ENCODE data around the gene RAC2. TPM values are rescaled to one million over a fixed set of nuclear protein-coding genes. Genes with fewer than 3 reads are reported as not detected.

The RAC2 gene
- polyA plus RNA-seq, 10 donors = 4.5 to 26.8 (median 6.9) TPM

GRCh38 chr22:37223965-37224551 lies 20.0 kb downstream of the RAC2 start:
- no peak for DNase-seq

GRCh38 chr22:37222440-37222971 lies 21.6 kb downstream of the RAC2 start:
- DNase-seq = no peak

- no peak for DNase-seq
Measured at GRCh38 chr22:37221424-37222333, 22.4 kb downstream of the RAC2 start.

GRCh38 chr22:37220543-37220981 lies 23.5 kb downstream of the RAC2 start:
- no peak for DNase-seq

- no peak for DNase-seq
Measured at GRCh38 chr22:37219533-37219932, 24.5 kb downstream of the RAC2 start.

GRCh38 chr22:37218771-37219411 lies 25.2 kb downstream of the RAC2 start:
- DNase-seq = no peak

GRCh38 chr22:37218399-37218770 lies 25.7 kb downstream of the RAC2 start:
- DNase-seq = no peak

- DNase-seq = no peak
Measured at GRCh38 chr22:37215890-37216289, 28.2 kb downstream of the RAC2 start.

- DNase-seq = no peak
Measured at GRCh38 chr22:37214731-37215030, 29.4 kb downstream of the RAC2 start.

- no peak for DNase-seq
Measured at GRCh38 chr22:37213941-37214730, 29.9 kb downstream of the RAC2 start.

GRCh38 chr22:37213218-37213855 lies 30.7 kb downstream of the RAC2 start:
- no peak for DNase-seq

GRCh38 chr22:37212174-37212906 lies 31.7 kb downstream of the RAC2 start, which contains the start of gene SSTR3:
SSTR3 (minus strand) TSS chr22:37212477; CDS start chr22:37207803, 4,674 bp downstream.
- DNase-seq = peak in 1 of 3 donors; percentile 36

GRCh38 chr22:37211866-37212173 lies 32.2 kb downstream of the RAC2 start:
- DNase-seq = no peak

- DNase-seq = no peak
Measured at GRCh38 chr22:37211075-37211865, 32.8 kb downstream of the RAC2 start.

GRCh38 chr22:37210041-37210803 lies 33.8 kb downstream of the RAC2 start:
- no peak for DNase-seq

GRCh38 chr22:37209140-37209845 lies 34.8 kb downstream of the RAC2 start:
- DNase-seq = no peak

- DNase-seq = no peak
Measured at GRCh38 chr22:37208401-37209139, 35.5 kb downstream of the RAC2 start.

- no peak for DNase-seq
Measured at GRCh38 chr22:37207981-37208380, 36.1 kb downstream of the RAC2 start.

All from muscle of back (tissue), 11 donors.